ENCODE data around the gene CDYL2.
"Not testable (repeated sequence)": the region's sequence is repeated elsewhere in the genome, so short reads cannot be mapped to it uniquely, and the experiment has no call there.

Gene CDYL2

GRCh38 chr16:80794071-80794470, 10.3 kb downstream of the CDYL2 start:
- no peak for TF ChIP-seq CTCF (IDR thresholded peaks at IDR 0.05)
- TF ChIP-seq ZFX (IDR thresholded peaks at IDR 0.05; ENCODE audit: borderline replicate concordance): no peak
- no peak overlapping the region for H3K27ac ChIP-seq

GRCh38 chr16:80792031-80792430, 12.4 kb downstream of the CDYL2 start:
- no peak for TF ChIP-seq CTCF (IDR thresholded peaks at IDR 0.05)
- TF ChIP-seq ZFX (IDR thresholded peaks at IDR 0.05; ENCODE audit: borderline replicate concordance): no peak
- H3K27ac ChIP-seq: no peak overlapping the region

- H3K27ac ChIP-seq: no peak overlapping the region
- TF ChIP-seq ZFX (IDR thresholded peaks at IDR 0.05; ENCODE audit: borderline replicate concordance): no peak
- no peak for TF ChIP-seq CTCF (IDR thresholded peaks at IDR 0.05)
These were observed 13.0 kb downstream of the CDYL2 start for GRCh38 chr16:80791411-80791810.

GRCh38 chr16:80790751-80791150, 13.6 kb downstream of the CDYL2 start:
- TF ChIP-seq ZFX (IDR thresholded peaks at IDR 0.05; ENCODE audit: borderline replicate concordance): no peak
- no peak for TF ChIP-seq CTCF (IDR thresholded peaks at IDR 0.05)
- no peak overlapping the region for H3K27ac ChIP-seq

GRCh38 chr16:80788027-80788426, 16.4 kb downstream of the CDYL2 start:
- TF ChIP-seq ZFX (IDR thresholded peaks at IDR 0.05; ENCODE audit: borderline replicate concordance) (no peak), CTCF (IDR thresholded peaks at IDR 0.05) (no peak)
- H3K27ac ChIP-seq: no peak overlapping the region

- H3K27ac ChIP-seq: not testable (repeated sequence)
These were observed 17.8 kb downstream of the CDYL2 start for GRCh38 chr16:80786561-80786960.

GRCh38 chr16:80784951-80785350, 19.4 kb downstream of the CDYL2 start:
- TF ChIP-seq ZFX (IDR thresholded peaks at IDR 0.05; ENCODE audit: borderline replicate concordance) (no peak), CTCF (IDR thresholded peaks at IDR 0.05) (no peak)
- H3K27ac ChIP-seq: no peak overlapping the region

GRCh38 chr16:80778703-80779102, 25.7 kb downstream of the CDYL2 start:
- no peak overlapping the region for H3K27ac ChIP-seq
- no peak for TF ChIP-seq CTCF (IDR thresholded peaks at IDR 0.05)
- no peak for TF ChIP-seq ZFX (IDR thresholded peaks at IDR 0.05; ENCODE audit: borderline replicate concordance)

All from 22Rv1 (cell line).